ENCODE results near the gene SOX18. TPM values are rescaled to one million over a fixed set of nuclear protein-coding genes. Genes with fewer than 3 reads are reported as not detected.

The SOX18 gene
- total and polyA plus RNA-seq, 2 of the 8 experiments (the other 6 are each of a cell fraction or from before 2014, with no cell fraction given), result 0.09 TPM; not detected in 1

- no peak overlapping the region for H2BK120ac ChIP-seq (replicated peaks; ENCODE audit: low read depth, low read length)
- DNase-seq (ENCODE audit: low read depth in 1 of 2, low spot score in 2 of 2) (no peak), FAIRE-seq (no peak)
- no peaks in the 10 kb centered on the region for H3K23me2 ChIP-seq (ENCODE audit: low read depth, low read length)
- H2BK5ac ChIP-seq (ENCODE audit: low read depth, low read length), result no peak overlapping the region
- peaks cover 0 to 5% of the 10 kb centered on the region in 2 experiments; a peak in 2 of 4 replicates for H3K79me2 ChIP-seq (ENCODE audit: control insufficient read depth in 1 of 2, insufficient read depth in 2 of 2, low read length in 2 of 2)
- H3K27me3 ChIP-seq (replicated peaks in 1 of 4; ENCODE audit: control insufficient read depth in 3 of 4, extremely low read depth in 1 of 4, insufficient read depth in 3 of 4, low read length in 3 of 4), result no peaks in the 10 kb centered on the region
- no peak overlapping the region for H4K8ac ChIP-seq (ENCODE audit: extremely low read depth, insufficient read depth, low read length)
- H3K18ac ChIP-seq (ENCODE audit: extremely low read depth, low read length), result no peak overlapping the region
- no peak overlapping the region for H3K4ac ChIP-seq (replicated peaks; ENCODE audit: insufficient read length, low read depth, low read length)
- no peak overlapping the region for H3K56ac ChIP-seq (replicated peaks; ENCODE audit: insufficient read length, low read depth, low read length)
- H3K4me2 ChIP-seq (ENCODE audit: insufficient read depth in 1 of 2, low read depth in 2 of 2, low read length in 2 of 2), result no peak overlapping the region
- CTCF ChIA-PET (ENCODE audit: partially characterized antibody), result interaction anchor here (1.5 kb wide), 1 partner anchor 53 kb away, joined by 3 read pairs; no protein-coding TSS in a partner anchor
- no peak overlapping the region for H2AK5ac ChIP-seq (ENCODE audit: low read depth, low read length)
- no peak overlapping the region for H3K4me3 ChIP-seq (ENCODE audit: extremely low read depth in 1 of 4, insufficient read depth in 2 of 4, low read depth in 3 of 4, low read length in 4 of 4)
- 84% methylated on average over 7 of the region's 7 CpGs; no CpG with 5 or more reads in 1 of the 2 experiments for WGBS, 2 experiments (ENCODE audit: extremely low coverage in 1 of 2, insufficient coverage in 1 of 2, insufficient read length in 1 of 2, insufficient replicate concordance in 2 of 2, low coverage in 1 of 2, low lambda C conversion rate in 2 of 2, missing lambda C conversion rate in 1 of 2)
- H2BK12ac ChIP-seq (ENCODE audit: low read depth, low read length), result no peak overlapping the region
- no peak overlapping the region for H2AFZ ChIP-seq (ENCODE audit: low read length)
- H3K23ac ChIP-seq (ENCODE audit: insufficient read length), result no peak overlapping the region
- H3K27ac ChIP-seq (ENCODE audit: low read depth, low read length), result no peak overlapping the region
- peaks cover 11 to 52% (median 30%) of the 10 kb centered on the region in 4 experiments for H3K36me3 ChIP-seq (ENCODE audit: control insufficient read depth in 2 of 4, insufficient read depth in 4 of 4, low read length in 3 of 4)
- H3K79me1 ChIP-seq (ENCODE audit: low read depth, low read length), result peaks cover 7% of the 10 kb centered on the region
- H4K5ac ChIP-seq (ENCODE audit: insufficient read length, low read depth, low read length), result no peak overlapping the region
- no peak overlapping the region for H2BK15ac ChIP-seq (ENCODE audit: low read length)
- no peak overlapping the region for H4K91ac ChIP-seq (replicated peaks; ENCODE audit: insufficient read length, low read length)
- no peak overlapping the region for H3K14ac ChIP-seq (ENCODE audit: insufficient read length)
- no peak overlapping the region for H3K9ac ChIP-seq (replicated peaks in 1 of 4; ENCODE audit: extremely low read depth in 1 of 4, low read depth in 3 of 4, low read length in 3 of 4)
- POLR2A ChIA-PET (ENCODE audit: partially characterized antibody), result interaction anchor here (1.4 kb wide), 1 partner anchor 14 kb away, joined by 3 read pairs; no protein-coding TSS in a partner anchor
- 0 out of 7 replicates have a peak, but pooled peaks cover 0 to 2% (median 0%) of the 10 kb centered on the region in 4 experiments for H3K4me1 ChIP-seq (replicated peaks in 1 of 4; ENCODE audit: control insufficient read depth in 3 of 4, insufficient read depth in 4 of 4, low read length in 3 of 4)
- no peaks in the 10 kb centered on the region for H3K9me3 ChIP-seq (ENCODE audit: insufficient read depth in 2 of 2, low read depth in 1 of 2, low read length in 1 of 2)
- peaks cover 11 to 15% of the 10 kb centered on the region in 2 experiments for H4K20me1 ChIP-seq (replicated peaks in 1 of 2; ENCODE audit: control insufficient read depth in 1 of 2, insufficient read depth in 2 of 2, low read length in 2 of 2)
- no peak overlapping the region for H2BK20ac ChIP-seq (ENCODE audit: low read length)
- no peak for TF ChIP-seq ATF2 (IDR thresholded peaks at IDR 0.05; ENCODE audit: low read length)
- TF ChIP-seq PHF8 (conservative IDR thresholded peaks at IDR 0.05; ENCODE audit: low read depth, low read length), result no peak
- no peak for TF ChIP-seq JUND (IDR thresholded peaks at IDR 0.05; ENCODE audit: low read length)
- TF ChIP-seq SIX5 (IDR thresholded peaks at IDR 0.05; ENCODE audit: low read depth, low read length), result no peak
- TF ChIP-seq EZH2 (IDR thresholded peaks at IDR 0.05; ENCODE audit: low read depth, low read length, severe bottlenecking), result no peak
- TF ChIP-seq HDAC2 (IDR thresholded peaks at IDR 0.05; ENCODE audit: borderline replicate concordance in 1 of 2, low read depth in 2 of 2, low read length in 2 of 2), result no peak
- TF ChIP-seq SIRT6 (IDR thresholded peaks at IDR 0.05; ENCODE audit: low read length), result no peak
- no peak for TF ChIP-seq RAD21 (IDR thresholded peaks at IDR 0.05 in 1 of 2, conservative IDR thresholded peaks at IDR 0.05 in 1 of 2; ENCODE audit: low read depth in 2 of 2, low read length in 2 of 2)
- no peak for TF ChIP-seq SAP30 (IDR thresholded peaks at IDR 0.05; ENCODE audit: insufficient read depth, insufficient replicate concordance, low read length)
Observed at GRCh38 chr20:64003960-64004725, 45.3 kb downstream of the SOX18 start.

Measured in H1 (cell line).